HFFc6 (cell line): ENCODE results near the gene NT5E. TPM values are rescaled to one million over a fixed set of nuclear protein-coding genes. Genes with fewer than 3 reads are reported as not detected.
A peak's percentile ranks its signal among the peaks of the same experiment; 100 is the strongest.

ENCODE experiments used
- DNase-seq: peaks from one replicate; pipeline ENCODE4 v3.0.0-alpha.2; 2018
- H3K27ac Mint-ChIP-seq: 2 replicates; pipeline ENCODE4 v1.8.0; 2020; ENCODE audit warnings: mild to moderate bottlenecking, mixed read lengths
- H3K27me3 Mint-ChIP-seq: 2 replicates; pipeline ENCODE4 v1.8.0; 2021; ENCODE audit warnings: mild to moderate bottlenecking, moderate library complexity, mixed read lengths; ENCODE audit not compliant: insufficient read depth
- H3K36me3 Mint-ChIP-seq: 2 replicates; pipeline ENCODE4 v1.8.0; 2021; ENCODE audit warnings: low read depth, mixed read lengths
- H3K4me1 Mint-ChIP-seq: 2 replicates; pipeline ENCODE4 v1.8.0; 2020; ENCODE audit warnings: low read depth, mixed read lengths
- H3K4me3 Mint-ChIP-seq: 2 replicates; pipeline ENCODE4 v1.8.0; 2020; ENCODE audit warnings: mild to moderate bottlenecking, moderate library complexity, mixed read lengths
- H3K9me3 Mint-ChIP-seq: 2 replicates; pipeline ENCODE4 v1.8.0; 2020; ENCODE audit warnings: mild to moderate bottlenecking, mixed read lengths
- CTCF ChIP-seq: fragments of 200-600 bp; sonication (generic); IDR thresholded peaks from 2 replicates; pipeline ENCODE4 v1.5.0; 2021; ENCODE audit warnings: antibody characterized with exemption, mild to moderate bottlenecking
- total RNA-seq, 6 experiments: library from RNA; stranded (reverse); fragmentation: NEBNext Ultra II Directional; extraction: Animal tissue kit (Norgen Biotek cat#: 25700); gene quantifications; 2 replicates in 1 of 6; 3 replicates in 5 of 6; pipeline ENCODE4 v1.2.3, GENCODE V29; 2021

Gene NT5E
- total RNA-seq, 6 experiments from 2014 or later: 263 to 375 (median 316) TPM

DNA sequence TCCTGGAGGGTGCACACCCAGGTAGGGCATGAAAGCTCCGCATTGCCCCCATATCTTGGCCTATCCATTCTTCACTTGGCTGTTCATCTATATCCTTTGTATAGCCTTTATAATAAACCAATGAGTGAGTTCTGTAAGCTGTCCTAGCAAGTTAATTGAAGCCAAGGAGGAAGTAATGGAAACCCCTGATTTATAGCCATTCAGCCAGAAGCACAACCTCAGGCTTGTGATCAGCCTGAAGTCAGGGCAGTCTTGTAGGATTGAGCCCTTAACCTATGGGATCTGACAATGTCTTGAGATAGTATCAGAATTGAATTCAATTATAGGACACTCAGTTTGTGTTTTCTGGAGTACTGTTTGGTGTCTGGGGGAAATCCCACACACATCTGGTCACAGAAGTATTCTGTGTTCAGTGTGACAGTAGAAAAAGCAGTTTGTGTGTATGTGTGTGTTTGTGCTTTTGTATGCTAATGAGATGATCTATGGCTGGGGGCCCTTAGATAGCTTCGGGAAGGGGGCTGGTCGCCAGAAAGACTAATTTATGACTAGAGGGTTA is 5.7 kb downstream of the NT5E start:
- peak overlapping the region; percentile 35; the same call in 1 of the 2 replicates for H3K4me3 Mint-ChIP-seq
- peaks cover 93% of the 10 kb centered on the region for H3K4me1 Mint-ChIP-seq
- no peak for DNase-seq
- no peak for TF ChIP-seq CTCF
- peak overlapping the region; percentile 79 for H3K27ac Mint-ChIP-seq
- no peaks in the 10 kb centered on the region for H3K9me3 Mint-ChIP-seq
- peaks cover 6% of the 10 kb centered on the region; the same call in 1 of the 2 replicates for H3K27me3 Mint-ChIP-seq
- H3K36me3 Mint-ChIP-seq: peaks cover 64% of the 10 kb centered on the region

GRCh38 chr6:85456782-85457181 is 6.9 kb downstream of the NT5E start:
- DNase-seq: no peak
- Mint-ChIP-seq H3K36me3 (peaks cover 52% of the 10 kb centered on the region), H3K27me3 (peaks cover 3% of the 10 kb centered on the region; the same call in 1 of the 2 replicates), H3K4me3 (peak overlapping the region; percentile 66), H3K9me3 (no peaks in the 10 kb centered on the region), H3K27ac (peak overlapping the region; percentile 79), H3K4me1 (peaks cover 100% of the 10 kb centered on the region)
- no peak for TF ChIP-seq CTCF

GRCh38 chr6:85458184-85458583 is 8.3 kb downstream of the NT5E start:
- DNase-seq: no peak
- peak overlapping the region; percentile 66 for H3K4me3 Mint-ChIP-seq
- H3K36me3 Mint-ChIP-seq: peaks cover 46% of the 10 kb centered on the region
- no peaks in the 10 kb centered on the region for H3K9me3 Mint-ChIP-seq
- peaks cover 100% of the 10 kb centered on the region for H3K4me1 Mint-ChIP-seq
- TF ChIP-seq CTCF: no peak
- H3K27ac Mint-ChIP-seq: peak overlapping the region; percentile 79
- H3K27me3 Mint-ChIP-seq: peaks cover 4% of the 10 kb centered on the region; the same call in 1 of the 2 replicates

DNA sequence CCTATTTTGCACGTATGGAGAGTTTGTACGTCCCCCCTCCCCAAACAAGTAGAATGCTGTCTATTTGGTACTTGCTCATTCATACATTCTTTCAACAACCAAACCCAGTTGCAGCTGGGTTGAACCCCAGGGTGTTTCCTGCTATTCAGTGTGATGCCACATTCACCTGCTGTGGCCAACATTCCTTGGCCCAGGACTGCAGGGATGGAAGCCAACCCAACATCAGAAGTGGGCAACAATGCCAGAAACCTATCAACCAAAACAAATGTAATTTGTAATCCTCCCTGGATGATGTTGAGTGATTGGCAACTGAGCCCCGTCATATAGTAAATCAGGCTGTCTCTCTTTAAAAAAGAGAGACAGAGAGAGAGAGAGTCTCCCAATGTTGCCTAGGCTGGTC is 8.9 kb downstream of the NT5E start:
- no peak for TF ChIP-seq CTCF
- Mint-ChIP-seq H3K27ac (peak overlapping the region; percentile 79), H3K4me3 (peak overlapping the region; percentile 66), H3K36me3 (peaks cover 43% of the 10 kb centered on the region), H3K27me3 (peaks cover 2% of the 10 kb centered on the region; the same call in 1 of the 2 replicates), H3K9me3 (no peaks in the 10 kb centered on the region), H3K4me1 (peaks cover 100% of the 10 kb centered on the region)
- DNase-seq: no peak

DNA sequence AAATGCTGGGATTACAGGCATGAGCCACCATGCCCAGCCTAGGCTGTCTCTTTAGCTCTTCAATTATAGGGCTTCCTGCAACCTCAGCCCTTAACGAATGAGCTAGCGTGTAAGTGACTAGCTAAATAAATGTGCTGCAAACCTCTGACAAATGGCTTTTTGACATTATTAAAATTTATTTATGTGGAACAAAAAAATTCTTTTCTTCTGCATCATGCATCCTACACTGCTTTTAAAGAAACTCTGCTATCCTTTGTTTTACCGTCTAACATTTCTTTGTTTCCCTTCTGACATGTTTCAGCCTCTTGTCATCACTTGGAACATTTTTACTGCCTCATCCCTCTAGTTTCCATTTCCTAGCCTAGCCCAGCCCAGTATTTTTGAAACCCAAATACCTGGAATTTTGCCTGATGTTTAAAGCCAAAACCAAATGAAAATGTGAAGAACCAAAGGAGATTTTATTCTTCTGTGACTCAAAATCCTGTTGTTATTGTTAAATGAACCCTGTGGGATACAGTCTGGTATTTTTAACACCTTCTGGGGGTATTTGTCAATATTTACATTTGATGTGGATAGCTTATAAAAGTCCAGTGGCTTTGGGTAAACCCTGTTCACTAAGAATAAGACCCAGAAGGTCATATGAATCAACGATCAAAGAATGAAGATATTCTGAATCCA is 9.5 kb downstream of the NT5E start:
- Mint-ChIP-seq H3K9me3 (no peaks in the 10 kb centered on the region), H3K36me3 (peaks cover 37% of the 10 kb centered on the region), H3K27ac (peak overlapping the region; percentile 79), H3K4me3 (peak overlapping the region; percentile 66), H3K4me1 (peaks cover 100% of the 10 kb centered on the region), H3K27me3 (peaks cover 2% of the 10 kb centered on the region; the same call in 1 of the 2 replicates)
- peak; percentile 94 for DNase-seq
- TF ChIP-seq CTCF: no peak
